ENCODE data around the gene GAPVD1.

The GAPVD1 gene

DNA sequence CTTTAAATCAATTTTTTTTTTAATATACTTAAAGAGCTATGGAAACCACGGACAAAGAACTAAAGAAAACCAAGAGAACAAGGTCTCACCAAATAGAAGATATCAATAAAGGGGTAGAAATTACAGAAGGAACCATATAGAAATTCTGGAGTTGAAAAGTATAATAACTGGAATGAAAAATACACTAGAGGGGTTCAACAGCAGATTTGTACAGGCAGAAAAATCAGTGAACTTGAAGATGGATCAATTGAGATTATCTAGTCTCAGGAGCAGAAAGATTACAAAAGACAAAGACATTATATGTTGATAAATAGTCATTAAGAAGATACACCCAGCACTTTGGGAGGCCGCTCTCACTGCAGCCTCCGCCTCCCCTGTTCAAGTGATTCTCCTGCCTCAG, 56.1 kb downstream of the GAPVD1 start:
- no peak for DNase-seq

- DNase-seq: no peak
Measured at GRCh38 chr9:125321496-125321895, 59.9 kb downstream of the GAPVD1 start.

DNA sequence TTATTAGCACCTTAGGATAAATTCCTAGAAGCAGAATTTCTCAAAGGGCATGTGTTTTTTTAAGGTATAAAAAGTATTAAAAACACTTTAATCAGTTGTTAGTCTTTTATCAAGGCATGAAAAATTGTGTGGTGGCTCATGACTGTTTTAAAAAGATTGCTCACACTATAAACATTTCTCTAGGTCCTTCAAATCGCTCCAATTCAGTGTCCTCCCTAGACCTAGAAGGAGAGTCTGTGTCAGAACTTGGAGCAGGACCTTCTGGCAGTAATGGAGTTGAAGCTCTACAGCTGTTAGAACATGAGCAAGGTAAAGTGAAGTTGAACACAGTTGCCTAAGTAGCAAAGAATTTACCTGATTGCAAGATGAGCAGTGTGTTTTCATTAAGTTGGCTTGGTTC, 62.0 kb downstream of the GAPVD1 start:
- DNase-seq: no peak

GRCh38 chr9:125325826-125326225, 64.2 kb downstream of the GAPVD1 start:
- DNase-seq: no peak

DNA sequence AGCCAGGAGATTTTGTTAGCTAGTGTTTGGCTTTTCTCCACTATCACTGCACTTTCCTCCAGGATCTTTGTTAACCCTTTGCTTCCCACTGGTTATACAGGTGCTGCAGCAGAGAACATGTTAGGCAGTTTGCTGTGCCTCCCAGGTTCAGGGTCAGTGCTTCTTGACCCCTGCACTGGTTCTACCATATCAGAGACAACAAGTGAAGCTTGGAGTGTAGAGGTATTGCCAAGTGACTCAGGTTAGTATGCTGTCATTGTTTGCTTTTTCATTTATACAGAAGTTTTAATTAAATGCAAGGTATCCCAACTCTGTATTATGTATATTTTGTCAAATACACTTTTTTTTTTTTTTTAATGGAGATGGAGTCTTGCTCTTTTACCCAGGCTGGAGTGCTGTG, 68.4 kb downstream of the GAPVD1 start:
- DNase-seq: no peak

GRCh38 chr9:125330587-125330986, 69.0 kb downstream of the GAPVD1 start:
- no peak for DNase-seq

- DNase-seq: no peak
Measured at GRCh38 chr9:125332527-125332926, 70.9 kb downstream of the GAPVD1 start.

GRCh38 chr9:125337236-125337635, 75.6 kb downstream of the GAPVD1 start:
- no peak for DNase-seq

DNA sequence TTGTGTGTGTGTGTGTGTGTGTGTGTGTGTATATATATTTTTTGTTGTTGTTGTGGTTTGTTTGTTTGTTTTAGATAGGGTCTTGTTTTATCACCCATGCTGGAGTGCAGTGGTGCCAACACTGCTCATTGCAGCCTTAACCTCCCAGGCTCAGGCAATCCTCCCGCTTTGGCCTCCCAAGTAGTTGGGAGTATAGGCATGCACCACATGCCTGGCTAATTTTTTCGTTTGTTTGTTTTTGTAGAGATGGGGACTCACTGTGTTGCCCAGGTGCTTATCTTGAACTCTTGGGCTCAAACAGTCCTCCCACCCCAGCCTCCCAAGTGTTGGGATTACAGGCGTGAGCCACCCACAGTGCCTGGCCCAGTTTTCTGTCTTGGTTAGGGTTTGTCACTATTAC, 77.3 kb downstream of the GAPVD1 start:
- DNase-seq: no peak

DNA sequence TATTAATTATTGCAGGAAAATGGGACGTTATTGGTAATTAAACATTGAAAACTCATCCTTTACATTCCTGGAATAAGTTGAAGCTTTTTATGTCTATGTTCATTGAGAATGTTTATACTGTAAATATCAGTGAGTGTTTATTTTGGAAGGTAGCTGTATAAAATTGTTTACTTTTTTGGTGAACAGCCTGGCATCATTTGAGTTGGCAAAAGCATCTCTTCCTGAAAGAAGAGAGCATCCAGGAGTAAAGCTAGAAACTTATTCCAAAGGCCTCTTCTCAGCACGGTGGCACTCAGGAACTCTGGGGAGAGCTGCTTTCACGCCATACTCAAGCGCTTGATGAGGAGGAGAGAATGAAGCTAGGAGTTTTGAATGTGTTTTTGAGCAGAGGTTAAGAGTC, 79.9 kb downstream of the GAPVD1 start:
- no peak for DNase-seq

GRCh38 chr9:125343518-125344275, 82.1 kb downstream of the GAPVD1 start:
- DNase-seq: no peak

- no peak for DNase-seq
Measured at GRCh38 chr9:125346080-125346732, 84.6 kb downstream of the GAPVD1 start.

GRCh38 chr9:125355601-125356000, 94.0 kb downstream of the GAPVD1 start:
- DNase-seq: no peak

DNA sequence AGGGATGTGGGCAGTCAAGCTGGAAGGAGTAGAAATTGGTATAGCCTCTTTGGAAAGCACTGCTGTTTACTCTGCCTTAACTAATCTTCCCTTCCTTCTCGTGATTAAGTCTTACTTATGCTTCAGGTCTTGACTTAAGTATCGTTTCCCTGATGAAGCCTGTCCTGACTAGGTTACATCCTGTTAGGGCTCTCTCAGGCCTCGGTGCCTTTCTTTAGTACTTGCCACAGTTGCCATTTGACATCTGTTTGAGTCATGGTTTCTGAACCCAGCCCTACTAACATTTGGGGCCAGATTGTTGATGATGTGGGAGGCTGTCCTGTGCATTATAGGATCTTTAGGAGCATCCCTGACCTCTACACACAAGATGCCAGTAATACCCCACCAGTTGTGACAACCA, 94.4 kb downstream of the GAPVD1 start:
- DNase-seq: no peak

GRCh38 chr9:125359011-125359410, 97.4 kb downstream of the GAPVD1 start:
- DNase-seq: no peak

DNA sequence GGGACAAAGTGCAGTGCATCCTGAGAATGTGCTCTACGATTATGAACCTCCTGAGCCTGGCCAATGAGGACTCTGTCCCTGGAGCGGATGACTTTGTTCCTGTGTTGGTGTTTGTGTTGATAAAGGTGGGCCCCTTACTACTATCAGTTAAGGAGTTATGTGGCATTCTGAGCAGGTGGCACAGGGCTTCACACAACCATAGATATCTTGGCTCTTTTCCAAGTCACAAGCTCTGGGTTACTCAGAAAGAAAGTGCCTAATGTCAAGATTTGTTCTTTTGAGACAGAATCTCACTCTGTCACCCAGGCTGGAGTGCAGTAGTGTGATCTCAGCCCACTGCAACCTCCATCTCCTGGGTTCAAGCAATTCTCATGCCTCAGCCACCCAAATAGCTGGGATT, 99.0 kb downstream of the GAPVD1 start:
- no peak for DNase-seq

DNA sequence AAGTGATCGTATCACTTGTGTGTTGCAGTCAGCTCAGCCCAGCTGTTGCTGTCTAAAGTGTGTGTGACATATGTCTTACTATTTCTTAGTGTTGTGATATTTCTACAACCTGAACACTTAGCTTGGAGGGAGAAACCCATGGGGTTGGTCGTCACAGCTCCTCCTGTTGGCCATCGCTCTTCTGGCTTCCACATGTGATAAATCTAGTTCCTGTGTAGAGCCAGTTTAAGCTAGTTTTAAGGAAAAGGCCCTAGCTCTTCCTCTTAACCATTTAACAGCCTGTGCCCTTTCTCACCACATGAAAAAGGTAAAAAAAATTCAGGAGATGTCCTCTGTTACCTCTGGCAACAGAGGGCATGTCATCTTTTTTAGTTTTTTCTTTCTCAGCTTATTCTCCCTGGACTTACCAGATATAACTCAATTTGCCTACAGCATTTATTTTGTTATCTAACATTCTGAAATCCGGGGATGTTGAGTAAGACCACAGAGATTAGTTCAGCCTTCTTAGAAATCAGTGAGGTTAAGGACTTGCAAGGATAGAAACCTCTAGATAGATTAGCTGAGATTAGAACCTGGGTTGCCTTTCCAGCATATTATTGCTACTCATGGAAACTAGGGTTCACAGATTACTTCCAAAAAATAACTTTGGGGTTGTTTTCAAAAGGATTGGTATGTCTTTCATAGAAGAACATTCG, 100.4 kb downstream of the GAPVD1 start:
- DNase-seq: no peak

DNA sequence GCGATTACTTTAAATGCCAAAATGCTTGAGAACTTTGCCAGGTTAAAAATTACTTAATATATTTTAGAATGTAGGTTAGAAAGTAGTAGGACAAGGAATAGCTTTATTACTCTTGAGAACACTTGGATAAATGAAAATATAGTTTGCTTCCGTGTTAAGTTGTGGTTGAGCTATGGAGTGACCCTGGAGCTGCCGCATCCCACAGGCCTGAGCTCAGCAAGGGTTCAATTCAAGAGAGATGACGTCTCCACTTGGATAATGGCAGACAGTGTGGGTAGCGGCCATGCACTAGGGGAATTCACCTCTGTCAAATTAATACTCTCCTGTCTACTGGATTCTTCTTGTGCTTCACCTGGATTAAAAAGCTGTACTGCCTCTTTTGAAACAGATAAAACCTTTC, 105.0 kb downstream of the GAPVD1 start:
- no peak for DNase-seq

- DNase-seq: no peak
Measured at GRCh38 chr9:125370786-125371185, 109.2 kb downstream of the GAPVD1 start.

GRCh38 chr9:125372441-125373226, 111.0 kb downstream of the GAPVD1 start:
- DNase-seq: no peak

GRCh38 chr9:125374443-125375309, 113.0 kb downstream of the GAPVD1 start:
- DNase-seq: peak; percentile 50 to 52

GRCh38 chr9:125375820-125376219, 114.2 kb downstream of the GAPVD1 start:
- DNase-seq: no peak

All from stimulated activated CD4-positive, alpha-beta T cell treated with anti-CD3 and anti-CD28 coated beads, Interleukin-4, amount 100 ng/mL, for 4 hours (primary cell).